Smooth muscle cell (in vitro differentiated cells): ENCODE data around the gene ELP4. TPM values are rescaled to one million over a fixed set of nuclear protein-coding genes. Genes with fewer than 3 reads are reported as not detected.

Experiments
- DNase-seq: peaks from one replicate; lab custom pipeline; 2025; ENCODE audit not compliant: unreplicated experiment; lab: John Stamatoyannopoulos, UW
- H2AFZ ChIP-seq: fragments of 200-600 bp; sonication (generic); 2 replicates; pipeline ENCODE4 v1.6.0; 2016; ENCODE audit warnings: antibody characterized with exemption, low read depth, mild to moderate bottlenecking
- H3F3A ChIP-seq: fragments of 200-600 bp; sonication (generic); 2 replicates; pipeline ENCODE4 v1.6.0; 2017; ENCODE audit warnings: antibody characterized with exemption, low read depth
- H3K27ac ChIP-seq: fragments of 200-600 bp; sonication (generic); 2 replicates; pipeline ENCODE4 v1.5.1; 2016; ENCODE audit warnings: low read depth, mild to moderate bottlenecking
- H3K27me3 ChIP-seq: fragments of 200-600 bp; sonication (generic); 2 replicates; pipeline ENCODE4 v1.6.1; 2016; ENCODE audit warnings: low read depth, mild to moderate bottlenecking
- H3K36me3 ChIP-seq: fragments of 200-600 bp; sonication (generic); 2 replicates; pipeline ENCODE4 v1.5.1; 2016; ENCODE audit warnings: low read depth
- H3K4me1 ChIP-seq: fragments of 200-600 bp; sonication (generic); 2 replicates; pipeline ENCODE4 v1.5.1; 2016; ENCODE audit warnings: low read depth
- H3K4me2 ChIP-seq: fragments of 200-600 bp; sonication (generic); 2 replicates; pipeline ENCODE4 v1.6.0; 2016; ENCODE audit warnings: mild to moderate bottlenecking
- H3K4me3 ChIP-seq: fragments of 200-600 bp; sonication (generic); 2 replicates; pipeline ENCODE4 v1.5.1; 2016; ENCODE audit warnings: mild to moderate bottlenecking
- H3K79me2 ChIP-seq: fragments of 200-600 bp; sonication (generic); 2 replicates; pipeline ENCODE4 v1.6.0; 2016; ENCODE audit warnings: low read depth, mild to moderate bottlenecking
- H3K9ac ChIP-seq: fragments of 200-600 bp; sonication (generic); 2 replicates; pipeline ENCODE4 v1.6.0; 2016; ENCODE audit warnings: low read depth
- H3K9me3 ChIP-seq: fragments of 200-600 bp; sonication (generic); replicated peaks from 2 replicates; pipeline ENCODE4 v1.5.1; 2016; ENCODE audit warnings: low read depth
- H4K20me1 ChIP-seq: fragments of 200-600 bp; sonication (generic); 2 replicates; pipeline ENCODE4 v1.6.0; 2016; ENCODE audit warnings: low read depth
- CTCF ChIP-seq: fragments of 200-600 bp; sonication (generic); IDR thresholded peaks from 2 replicates; pipeline ENCODE4 v1.5.1; 2017; ENCODE audit warnings: borderline replicate concordance, mild to moderate bottlenecking, antibody characterized with exemption; ENCODE audit not compliant: insufficient read depth, poor library complexity, severe bottlenecking
- WGBS: methylation state at CpG from one replicate; pipeline ENCODE4 v1.1.7; 2016; ENCODE audit warnings: low lambda C conversion rate; 5-methylcytosine and 5-hydroxymethylcytosine counted together
- polyA plus RNA-seq: library from polyadenylated mRNA; unstranded; fragments of >200 nt; fragmentation: Nextera tagmentation; extraction: Ambion mirVana; gene quantifications from 2 replicates; pipeline ENCODE4 v1.2.1, GENCODE V29; 2016
- total RNA-seq: library from RNA; depleted of rRNA; stranded (reverse); fragments of >200 nt; gene quantifications from 2 replicates; pipeline ENCODE4 v1.2.3, GENCODE V29; 2014

The ELP4 gene
- total and polyA plus RNA-seq, 2 experiments from 2014 or later: 19.5 to 28.4 TPM

GRCh38 chr11:31636983-31637382, 127.4 kb downstream of the ELP4 start:
- Histone ChIP-seq H3K27ac (no peak overlapping the region), H3K4me3 (no peak overlapping the region), H2AFZ (no peak overlapping the region), H3K9me3 (no peaks in the 10 kb centered on the region), H4K20me1 (no peaks in the 10 kb centered on the region), H3K9ac (no peak overlapping the region), H3K4me1 (peaks cover 10% of the 10 kb centered on the region), H3K79me2 (no peaks in the 10 kb centered on the region), H3K36me3 (no peaks in the 10 kb centered on the region), H3K27me3 (no peaks in the 10 kb centered on the region), H3K4me2 (no peak overlapping the region), H3F3A (no peaks in the 10 kb centered on the region)
- DNase-seq: no peak
- no peak for TF ChIP-seq CTCF
- 88% methylated on average over 4 of the region's 4 CpGs for WGBS

- DNase-seq: no peak
- H3F3A ChIP-seq: no peaks in the 10 kb centered on the region
- H3K27me3 ChIP-seq: no peaks in the 10 kb centered on the region
- H3K36me3 ChIP-seq: no peaks in the 10 kb centered on the region
- H3K4me2 ChIP-seq: no peak overlapping the region
- no peak overlapping the region for H3K9ac ChIP-seq
- peaks cover 10% of the 10 kb centered on the region for H3K4me1 ChIP-seq
- TF ChIP-seq CTCF: no peak
- no peaks in the 10 kb centered on the region for H3K79me2 ChIP-seq
- no peaks in the 10 kb centered on the region for H4K20me1 ChIP-seq
- no peaks in the 10 kb centered on the region for H3K9me3 ChIP-seq
- H3K27ac ChIP-seq: no peak overlapping the region
- no peak overlapping the region for H3K4me3 ChIP-seq
- no peak overlapping the region for H2AFZ ChIP-seq
Observed at GRCh38 chr11:31640611-31641010, 131.0 kb downstream of the ELP4 start.

- no peak for DNase-seq
- peak; percentile 57 for TF ChIP-seq CTCF
Observed at GRCh38 chr11:31641477-31642062, 132.0 kb downstream of the ELP4 start.

GRCh38 chr11:31643857-31644256, 134.3 kb downstream of the ELP4 start:
- no peak overlapping the region for H3K4me3 ChIP-seq
- no peaks in the 10 kb centered on the region for H4K20me1 ChIP-seq
- no peak overlapping the region for H3K27ac ChIP-seq
- H3K4me1 ChIP-seq: peaks cover 15% of the 10 kb centered on the region
- no peaks in the 10 kb centered on the region for H3K36me3 ChIP-seq
- no peak overlapping the region for H3K4me2 ChIP-seq
- TF ChIP-seq CTCF: no peak
- no peaks in the 10 kb centered on the region for H3K79me2 ChIP-seq
- no peaks in the 10 kb centered on the region for H3K9me3 ChIP-seq
- no peak overlapping the region for H2AFZ ChIP-seq
- no peak for DNase-seq
- H3F3A ChIP-seq: no peaks in the 10 kb centered on the region
- H3K9ac ChIP-seq: no peak overlapping the region
- 81% methylated on average over 1 of the region's 1 CpG for WGBS
- no peaks in the 10 kb centered on the region for H3K27me3 ChIP-seq

More at GRCh38 chr11:31641477-31642062, 132.0 kb downstream of the ELP4 start:
- 49% methylated on average over 3 of the region's 3 CpGs for WGBS
- Histone ChIP-seq H3K9ac (no peak overlapping the region), H3K79me2 (no peaks in the 10 kb centered on the region), H4K20me1 (no peaks in the 10 kb centered on the region), H3K4me1 (peaks cover 10% of the 10 kb centered on the region), H3K4me2 (no peak overlapping the region), H3K27ac (no peak overlapping the region), H3F3A (no peaks in the 10 kb centered on the region), H3K9me3 (no peaks in the 10 kb centered on the region), H2AFZ (no peak overlapping the region), H3K27me3 (no peaks in the 10 kb centered on the region), H3K4me3 (no peak overlapping the region), H3K36me3 (no peaks in the 10 kb centered on the region)
